ENCODE results near the gene KDM4B. TPM values are rescaled to one million over a fixed set of nuclear protein-coding genes. Genes with fewer than 3 reads are reported as not detected.
A peak's percentile ranks its signal among the peaks of the same experiment; 100 is the strongest.

KDM4B gene
- total RNA-seq, 1 donor from 2014 or later = 46.0 TPM

- Histone ChIP-seq H3K27me3 (no peaks in the 10 kb centered on the region), H3K9me3 (no peaks in the 10 kb centered on the region), H3K4me1 (peaks cover 4% of the 10 kb centered on the region in 2 donors), H3K4me3 (no peak overlapping the region), H3K36me3 (peaks cover 21 to 28% of the 10 kb centered on the region in 2 donors), H3K27ac (no peak overlapping the region)
- no peak for TF ChIP-seq CTCF (IDR thresholded peaks at IDR 0.05)
- intact Hi-C loops (cut with DNase I) = no loop called here
- no peak for DNase-seq (ENCODE audit: low spot score in 2 of 2)
Observed at GRCh38 chr19:5020368-5020767, 51.5 kb downstream of the KDM4B start.

- no peak for DNase-seq (ENCODE audit: low spot score in 2 of 2)
- H3K36me3 ChIP-seq = peaks cover 21 to 27% of the 10 kb centered on the region in 2 donors
- intact Hi-C loops (cut with DNase I) = no loop called here
- H3K27me3 ChIP-seq = no peaks in the 10 kb centered on the region
- no peak overlapping the region for H3K27ac ChIP-seq
- H3K9me3 ChIP-seq = no peaks in the 10 kb centered on the region
- no peak for TF ChIP-seq CTCF (IDR thresholded peaks at IDR 0.05)
- H3K4me1 ChIP-seq = peaks cover 4% of the 10 kb centered on the region in 2 donors
- H3K4me3 ChIP-seq = no peak overlapping the region
Observed at GRCh38 chr19:5021046-5021445, 52.1 kb downstream of the KDM4B start.

- peaks cover 9 to 14% of the 10 kb centered on the region in 2 donors for H3K36me3 ChIP-seq
- no peaks in the 10 kb centered on the region for H3K9me3 ChIP-seq
- H3K27ac ChIP-seq = no peak overlapping the region
- DNase-seq (ENCODE audit: low spot score in 2 of 2) = no peak
- H3K4me1 ChIP-seq = peaks cover 4 to 8% of the 10 kb centered on the region in 2 donors
- intact Hi-C loops (cut with DNase I) = no loop called here
- H3K27me3 ChIP-seq = no peaks in the 10 kb centered on the region
- no peak for TF ChIP-seq CTCF (IDR thresholded peaks at IDR 0.05)
- no peak overlapping the region for H3K4me3 ChIP-seq
Observed at GRCh38 chr19:5022066-5022860, 53.4 kb downstream of the KDM4B start.

GRCh38 chr19:5023128-5023571 lies 54.2 kb downstream of the KDM4B start:
- no peak for TF ChIP-seq CTCF (IDR thresholded peaks at IDR 0.05)
- Histone ChIP-seq H3K9me3 (no peaks in the 10 kb centered on the region), H3K4me3 (peak overlapping the region in 1 of 2 donors; percentile 5), H3K27me3 (no peaks in the 10 kb centered on the region), H3K36me3 (peaks cover 6 to 12% of the 10 kb centered on the region in 2 donors), H3K4me1 (peaks cover 4 to 8% of the 10 kb centered on the region in 2 donors), H3K27ac (no peak overlapping the region)
- intact Hi-C loops (cut with DNase I) = no loop called here
- no peak for DNase-seq (ENCODE audit: low spot score in 2 of 2)

- Histone ChIP-seq H3K27me3 (no peaks in the 10 kb centered on the region), H3K4me1 (peaks cover 4 to 8% of the 10 kb centered on the region in 2 donors), H3K9me3 (no peaks in the 10 kb centered on the region), H3K36me3 (peaks cover 0 to 5% of the 10 kb centered on the region in 2 donors), H3K27ac (no peak overlapping the region), H3K4me3 (no peak overlapping the region)
- no peak for TF ChIP-seq CTCF (IDR thresholded peaks at IDR 0.05)
- DNase-seq (ENCODE audit: low spot score in 2 of 2) = no peak
- intact Hi-C loops (cut with DNase I) = no loop called here
Observed at GRCh38 chr19:5024282-5024681, 55.4 kb downstream of the KDM4B start.
